Measurements from ENCODE around the gene FOS. TPM values are rescaled to one million over a fixed set of nuclear protein-coding genes. Genes with fewer than 3 reads are reported as not detected.
A peak's percentile ranks its signal among the peaks of the same experiment; 100 is the strongest.

The FOS gene
- total RNA-seq, 4 donors from 2014 or later: 62.2 to 181 (median 88.6) TPM

GRCh38 chr14:75294649-75295033, 16.0 kb downstream of the FOS start:
- TF ChIP-seq POLR2A (IDR thresholded peaks at IDR 0.05) (no peak), CTCF (IDR thresholded peaks at IDR 0.05) (peak in 2 of 6 experiments; percentile 9 to 13)
- no peaks in the 10 kb centered on the region for H3K36me3 ChIP-seq
- H3K4me1 ChIP-seq: peaks cover 27 to 62% (median 46%) of the 10 kb centered on the region in 3 donors
- intact Hi-C loops (cut with DNase I): loop anchor here (5.0 to 10.0 kb wide), 2 partner anchors 50 to 162 kb away; no protein-coding TSS in a partner anchor
- no peak for DNase-seq
- H3K4me3 ChIP-seq: peak overlapping the region; percentile 42 to 83 (median 65)
- peak overlapping the region; percentile 88 to 99 (median 94) for H3K27ac ChIP-seq
- H3K9me3 ChIP-seq: no peaks in the 10 kb centered on the region
- WGBS, 2 donors: 0% methylated on average over 9 of the region's 9 CpGs
- no peaks in the 10 kb centered on the region for H3K27me3 ChIP-seq

GRCh38 chr14:75295061-75295461, 16.4 kb downstream of the FOS start:
- Histone ChIP-seq H3K27me3 (no peaks in the 10 kb centered on the region), H3K9me3 (no peaks in the 10 kb centered on the region), H3K36me3 (no peaks in the 10 kb centered on the region), H3K4me3 (peak overlapping the region; percentile 42 to 83 (median 65)), H3K4me1 (peaks cover 27 to 66% (median 50%) of the 10 kb centered on the region in 3 donors), H3K27ac (peak overlapping the region; percentile 88 to 99 (median 94))
- DNase-seq: no peak
- TF ChIP-seq POLR2A (IDR thresholded peaks at IDR 0.05) (peak in 1 of 4 donors; percentile 37), CTCF (IDR thresholded peaks at IDR 0.05) (no peak)
- intact Hi-C loops (cut with DNase I): loop anchor here (5.0 to 10.0 kb wide), 2 partner anchors 50 to 163 kb away; no protein-coding TSS in a partner anchor
- WGBS, 2 donors: 0 to 4% methylated on average over 14 to 18 of the region's 18 CpGs

- Histone ChIP-seq H3K4me3 (peak overlapping the region; percentile 42 to 83 (median 65)), H3K27ac (peak overlapping the region; percentile 88 to 99 (median 94)), H3K27me3 (no peaks in the 10 kb centered on the region), H3K4me1 (peaks cover 27 to 73% (median 53%) of the 10 kb centered on the region in 3 donors), H3K9me3 (no peaks in the 10 kb centered on the region), H3K36me3 (no peaks in the 10 kb centered on the region)
- no peak for DNase-seq
- TF ChIP-seq POLR2A (IDR thresholded peaks at IDR 0.05): peak in 1 of 4 donors; percentile 24
- TF ChIP-seq CTCF (IDR thresholded peaks at IDR 0.05): peak; percentile 91 to 99 (median 96)
- intact Hi-C loops (cut with DNase I): loop anchor here (5.0 to 10.0 kb wide), 2 partner anchors 51 to 163 kb away; no protein-coding TSS in a partner anchor
- 4 to 5% methylated on average over 12 to 19 of the region's 19 CpGs for WGBS, 2 donors
These were observed 17.1 kb downstream of the FOS start for GRCh38 chr14:75295491-75296345.

GRCh38 chr14:75297411-75298040, 18.9 kb downstream of the FOS start:
- intact Hi-C loops (cut with DNase I): loop anchor here (5.0 to 10.0 kb wide), 2 partner anchors 53 to 165 kb away; no protein-coding TSS in a partner anchor
- no peak overlapping the region for H3K4me3 ChIP-seq
- no peaks in the 10 kb centered on the region for H3K9me3 ChIP-seq
- peaks cover 27 to 77% (median 53%) of the 10 kb centered on the region in 3 donors for H3K4me1 ChIP-seq
- 84 to 93% methylated on average over 8 to 10 of the region's 10 CpGs for WGBS, 2 donors
- DNase-seq: no peak
- TF ChIP-seq CTCF (IDR thresholded peaks at IDR 0.05): no peak
- TF ChIP-seq POLR2A (IDR thresholded peaks at IDR 0.05): no peak
- no peaks in the 10 kb centered on the region for H3K27me3 ChIP-seq
- H3K27ac ChIP-seq: peak overlapping the region; percentile 72 to 99 (median 90)
- no peaks in the 10 kb centered on the region for H3K36me3 ChIP-seq
